SK-N-MC (cell line): ENCODE data around the gene SMG7.

ENCODE experiments used
- DNase-seq: peaks from one replicate; pipeline ENCODE4 v3.0.0-alpha.2; 2011; ENCODE audit warnings: low read depth, low spot score
- H3K27ac ChIP-seq: fragments of 200-600 bp; sonication (generic); 2 replicates; pipeline ENCODE4 v1.5.1; 2016; ENCODE audit warnings: mixed run types
- H3K36me3 ChIP-seq: fragments of 200-600 bp; sonication (generic); 2 replicates; pipeline ENCODE4 v1.6.1; 2017; ENCODE audit warnings: antibody characterized with exemption, low read length, mixed read lengths; ENCODE audit not compliant: insufficient read depth
- H3K4me3 ChIP-seq: fragments of 200-600 bp; sonication (generic); 2 replicates; pipeline ENCODE4 v1.5.1; 2016
- H3K9ac ChIP-seq: fragments of 200-600 bp; sonication (generic); 2 replicates; pipeline ENCODE4 v1.8.0; 2017; ENCODE audit warnings: mixed run types, mixed read lengths; ENCODE audit not compliant: insufficient read length
- H3K9me3 ChIP-seq: fragments of 200-600 bp; sonication (generic); 2 replicates; pipeline ENCODE4 v1.6.1; 2017; ENCODE audit warnings: low read depth, mild to moderate bottlenecking, antibody characterized with exemption, low read length, moderate library complexity, mixed read lengths
- EZH2 ChIP-seq: fragments of 200-600 bp; sonication (generic); IDR thresholded peaks from one replicate; pipeline ENCODE4 v1.6.1; 2017; ENCODE audit warnings: antibody characterized with exemption
- FOXP2 ChIP-seq: optimal IDR thresholded peaks from 2 replicates; pipeline ENCODE3; 2011; ENCODE audit warnings: mild to moderate bottlenecking, moderate library complexity; ENCODE audit not compliant: insufficient read depth; ENCODE audit errors: extremely low read length, control extremely low read depth
- POLR2AphosphoS5 ChIP-seq: IDR thresholded peaks from 2 replicates; pipeline ENCODE4 v1.6.1; 2012; ENCODE audit warnings: mild to moderate bottlenecking, low read depth, low read length, borderline replicate concordance

Gene SMG7

GRCh38 chr1:183438060-183438459, 34.2 kb upstream of the SMG7 start:
- Histone ChIP-seq H3K4me3 (no peak overlapping the region), H3K9me3 (no peaks in the 10 kb centered on the region), H3K27ac (no peak overlapping the region), H3K9ac (no peak overlapping the region), H3K36me3 (no peaks in the 10 kb centered on the region)
- DNase-seq, result no peak
- TF ChIP-seq POLR2AphosphoS5, result no peak
- no peak for TF ChIP-seq EZH2
- no peak for TF ChIP-seq FOXP2

- H3K9me3 ChIP-seq, result no peaks in the 10 kb centered on the region
- no peak overlapping the region for H3K4me3 ChIP-seq
- no peak overlapping the region for H3K27ac ChIP-seq
- TF ChIP-seq FOXP2 (no peak), EZH2 (no peak), POLR2AphosphoS5 (no peak)
- H3K36me3 ChIP-seq, result no peaks in the 10 kb centered on the region
- no peak overlapping the region for H3K9ac ChIP-seq
- DNase-seq, result no peak
Measured at GRCh38 chr1:183443011-183443410, 29.3 kb upstream of the SMG7 start.

- TF ChIP-seq EZH2 (no peak), FOXP2 (no peak), POLR2AphosphoS5 (no peak)
- Histone ChIP-seq H3K9ac (no peak overlapping the region), H3K36me3 (no peaks in the 10 kb centered on the region), H3K4me3 (no peak overlapping the region), H3K9me3 (no peaks in the 10 kb centered on the region), H3K27ac (no peak overlapping the region)
- DNase-seq, result no peak
Measured at GRCh38 chr1:183443466-183443865, 28.8 kb upstream of the SMG7 start.

- Histone ChIP-seq H3K27ac (no peak overlapping the region), H3K9me3 (no peaks in the 10 kb centered on the region), H3K4me3 (no peak overlapping the region), H3K9ac (no peak overlapping the region), H3K36me3 (no peaks in the 10 kb centered on the region)
- TF ChIP-seq POLR2AphosphoS5, result no peak
- no peak for TF ChIP-seq EZH2
- TF ChIP-seq FOXP2, result no peak
- DNase-seq, result no peak
Measured at GRCh38 chr1:183444243-183444642, 28.1 kb upstream of the SMG7 start.

GRCh38 chr1:183449223-183449770, 23.0 kb upstream of the SMG7 start:
- no peak for DNase-seq
- Histone ChIP-seq H3K9me3 (no peaks in the 10 kb centered on the region), H3K27ac (no peak overlapping the region), H3K36me3 (no peaks in the 10 kb centered on the region), H3K4me3 (no peak overlapping the region), H3K9ac (no peak overlapping the region)
- TF ChIP-seq POLR2AphosphoS5 (no peak), FOXP2 (no peak), EZH2 (no peak)

GRCh38 chr1:183450093-183450492, 22.2 kb upstream of the SMG7 start:
- TF ChIP-seq POLR2AphosphoS5 (no peak), EZH2 (no peak), FOXP2 (no peak)
- no peak overlapping the region for H3K27ac ChIP-seq
- no peaks in the 10 kb centered on the region for H3K9me3 ChIP-seq
- DNase-seq, result no peak
- no peaks in the 10 kb centered on the region for H3K36me3 ChIP-seq
- H3K4me3 ChIP-seq, result no peak overlapping the region
- no peak overlapping the region for H3K9ac ChIP-seq

- no peak overlapping the region for H3K4me3 ChIP-seq
- no peak overlapping the region for H3K9ac ChIP-seq
- DNase-seq, result no peak
- H3K36me3 ChIP-seq, result no peaks in the 10 kb centered on the region
- H3K9me3 ChIP-seq, result no peaks in the 10 kb centered on the region
- TF ChIP-seq POLR2AphosphoS5 (no peak), FOXP2 (no peak), EZH2 (no peak)
- no peak overlapping the region for H3K27ac ChIP-seq
Measured at GRCh38 chr1:183454377-183454776, 17.9 kb upstream of the SMG7 start.

GRCh38 chr1:183456826-183457225, 15.5 kb upstream of the SMG7 start:
- H3K36me3 ChIP-seq, result no peaks in the 10 kb centered on the region
- no peak overlapping the region for H3K27ac ChIP-seq
- H3K9me3 ChIP-seq, result no peaks in the 10 kb centered on the region
- H3K9ac ChIP-seq, result no peak overlapping the region
- no peak for DNase-seq
- H3K4me3 ChIP-seq, result no peak overlapping the region
- no peak for TF ChIP-seq FOXP2
- TF ChIP-seq POLR2AphosphoS5, result no peak
- no peak for TF ChIP-seq EZH2

GRCh38 chr1:183457449-183457848, 14.8 kb upstream of the SMG7 start:
- H3K4me3 ChIP-seq, result no peak overlapping the region
- H3K9me3 ChIP-seq, result no peaks in the 10 kb centered on the region
- H3K36me3 ChIP-seq, result no peaks in the 10 kb centered on the region
- TF ChIP-seq FOXP2 (no peak), EZH2 (no peak), POLR2AphosphoS5 (no peak)
- no peak overlapping the region for H3K27ac ChIP-seq
- DNase-seq, result no peak
- no peak overlapping the region for H3K9ac ChIP-seq
